ENCODE data around the gene PTGFRN. TPM values are rescaled to one million over a fixed set of nuclear protein-coding genes. Genes with fewer than 3 reads are reported as not detected.

PTGFRN gene
- total and polyA plus RNA-seq, 9 of the 15 experiments (the other 6 are each of a cell fraction or from before 2014, with no cell fraction given): 17.3 to 33.1 (median 25.7) TPM

GRCh38 chr1:116972674-116973030, 62.9 kb downstream of the PTGFRN start:
- peaks cover 14% of the 10 kb centered on the region; the same call in 2 of the 3 replicates for H3K36me3 ChIP-seq (ENCODE audit: control insufficient read depth, insufficient read depth, low read length)
- BruUV-seq (replicated peaks): no TSS peak
- intact Hi-C loops (cut with micrococcal nuclease): no loop called here
- TF ChIP-seq FOXP1 (CRISPR knock-in tag; IDR thresholded peaks at IDR 0.05) (no peak), MYBL2 (IDR thresholded peaks at IDR 0.05; ENCODE audit: low read depth) (no peak), MYBL2 (CRISPR knock-in tag; IDR thresholded peaks at IDR 0.05; ENCODE audit: borderline replicate concordance) (no peak), ESRRA (IDR thresholded peaks at IDR 0.05; ENCODE audit: borderline replicate concordance, low read depth) (no peak), CREM (IDR thresholded peaks at IDR 0.05; ENCODE audit: low read depth) (no peak), SRSF1 (IDR thresholded peaks at IDR 0.05; ENCODE audit: low read depth, low read length) (no peak)
- TF ChIP-seq, protein P1, sequence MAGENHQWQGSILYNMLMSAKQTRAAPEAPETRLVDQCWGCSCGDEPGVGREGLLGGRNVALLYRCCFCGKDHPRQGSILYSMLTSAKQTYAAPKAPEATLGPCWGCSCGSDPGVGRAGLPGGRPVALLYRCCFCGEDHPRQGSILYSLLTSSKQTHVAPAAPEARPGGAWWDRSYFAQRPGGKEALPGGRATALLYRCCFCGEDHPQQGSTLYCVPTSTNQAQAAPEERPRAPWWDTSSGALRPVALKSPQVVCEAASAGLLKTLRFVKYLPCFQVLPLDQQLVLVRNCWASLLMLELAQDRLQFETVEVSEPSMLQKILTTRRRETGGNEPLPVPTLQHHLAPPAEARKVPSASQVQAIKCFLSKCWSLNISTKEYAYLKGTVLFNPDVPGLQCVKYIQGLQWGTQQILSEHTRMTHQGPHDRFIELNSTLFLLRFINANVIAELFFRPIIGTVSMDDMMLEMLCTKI (IDR thresholded peaks at IDR 0.05; ENCODE audit: partially characterized antibody): no peak
- H3K27ac ChIP-seq (ENCODE audit: extremely low read depth, low read depth, low read length): no peak overlapping the region
- peaks cover 4% of the 10 kb centered on the region; the same call in 1 of the 2 replicates for H3K9me3 ChIP-seq (replicated peaks; ENCODE audit: control insufficient read depth, insufficient read depth, low read depth, low read length)
- H4K20me1 ChIP-seq (replicated peaks; ENCODE audit: control insufficient read depth, insufficient read depth, low read length): no peaks in the 10 kb centered on the region
- ATAC-seq: no peak
- no peak overlapping the region for H2AFZ ChIP-seq (ENCODE audit: low read depth, low read length)
- ChIA-PET POLR2A (interaction anchor here (1.2 kb wide), 1 partner anchor 14 kb away, joined by 5 read pairs; no protein-coding TSS in a partner anchor), CTCF (ENCODE audit: low intra/inter-chr PET ratio) (no interaction called here)
- H3K9ac ChIP-seq (ENCODE audit: insufficient read depth in 1 of 2, low read depth in 2 of 2, low read length in 2 of 2): no peak overlapping the region
- H3K4me3 ChIP-seq: no peak overlapping the region
- H3K27me3 ChIP-seq (ENCODE audit: control insufficient read depth in 2 of 2, insufficient read depth in 2 of 2, low read length in 2 of 2): no peaks in the 10 kb centered on the region
- WGBS (ENCODE audit: insufficient coverage, low coverage, missing lambda C conversion rate): 62% methylated on average over 2 of the region's 2 CpGs
- no peaks in the 10 kb centered on the region for H3K4me1 ChIP-seq (replicated peaks in 1 of 2; ENCODE audit: control insufficient read depth in 2 of 2, insufficient read depth in 2 of 2, low read length in 2 of 2)
- FAIRE-seq: no peak
- H3K4me2 ChIP-seq (ENCODE audit: insufficient read depth, low read length): no peak overlapping the region
- in situ Hi-C loops (cut with MboI): no loop called here
- no peaks in the 10 kb centered on the region for H3K79me2 ChIP-seq (ENCODE audit: control insufficient read depth, insufficient read depth, low read length)
- no peak for DNase-seq (ENCODE audit: extremely low read depth in 1 of 4, low spot score in 3 of 4)
- H3K9me1 ChIP-seq (ENCODE audit: control insufficient read depth, insufficient read depth, low read length): no peaks in the 10 kb centered on the region
